Panc1 (cell line): ENCODE results near the gene CDR2L. TPM values are rescaled to one million over a fixed set of nuclear protein-coding genes. Genes with fewer than 3 reads are reported as not detected.

Source experiments
- ATAC-seq: fragments of 200-7000 bp; cut with Tn5 transposase; 2 replicates; pipeline ENCODE4 v1.9.1; 2020; ENCODE audit warnings: mild to moderate bottlenecking, moderate library complexity
- BruUV-seq: library from RNA; stranded (reverse); fragments of 400-500 nt; replicated peaks from 2 replicates; lab custom pipeline; 2021; lab: Mats Ljungman, UMichigan
- CTCF ChIA-PET: fragments of 300-600 bp; sonication (Branson Sonifier 250); formaldehyde crosslinking; loops from one replicate; lab custom pipeline; 2022; ENCODE audit warnings: antibody characterized with exemption; lab: Charles Lee
- POLR2A ChIA-PET: fragments of 300-600 bp; sonication (Branson Sonifier 250); formaldehyde crosslinking; loops from one replicate; lab custom pipeline; 2022; ENCODE audit warnings: antibody characterized with exemption; lab: Charles Lee
- DNase-seq: peaks from one replicate; pipeline ENCODE4 v3.0.0-alpha.2; 2010; ENCODE audit warnings: low read depth, low spot score
- H3K27ac ChIP-seq: 2 replicates; pipeline ENCODE4 v1.5.1; 2011; ENCODE audit warnings: mild to moderate bottlenecking, low read length, inconsistent platforms
- H3K27me3 ChIP-seq: fragments of 200-500 bp; sonication (Bioruptor generic); 2 replicates; pipeline ENCODE4 v1.6.0; 2014; ENCODE audit warnings: low read length, inconsistent platforms; ENCODE audit not compliant: control insufficient read depth, insufficient read depth
- H3K36me3 ChIP-seq: fragments of 200-500 bp; sonication (Bioruptor generic); 2 replicates; pipeline ENCODE4 v1.5.1; 2014; ENCODE audit warnings: inconsistent platforms, mild to moderate bottlenecking, low read length, moderate library complexity; ENCODE audit not compliant: control insufficient read depth, insufficient read depth
- H3K4me1 ChIP-seq: 2 replicates; pipeline ENCODE4 v1.5.1; 2011; ENCODE audit warnings: inconsistent platforms, mild to moderate bottlenecking, low read length, moderate library complexity; ENCODE audit not compliant: control insufficient read depth, insufficient read depth
- H3K4me3 ChIP-seq, 2 experiments: 2 replicates each; pipeline ENCODE4 v1.5.1; 2011 to 2012; ENCODE audit warnings: low read depth in 2 of 2, low read length in 2 of 2, mild to moderate bottlenecking in 2 of 2, inconsistent platforms in 1 of 2, moderate library complexity in 1 of 2
- H3K9me3 ChIP-seq: fragments of 200-500 bp; sonication (Bioruptor generic); 2 replicates; pipeline ENCODE4 v1.5.1; 2014; ENCODE audit warnings: low read depth, mild to moderate bottlenecking, inconsistent platforms, low read length, moderate library complexity; ENCODE audit not compliant: control insufficient read depth, insufficient read depth
- POLR2AphosphoS5 ChIP-seq: IDR thresholded peaks from 2 replicates; pipeline ENCODE4 v1.6.1; 2012; ENCODE audit warnings: mild to moderate bottlenecking, low read depth, low read length, moderate library complexity
- SIN3A ChIP-seq: IDR thresholded peaks from 2 replicates; pipeline ENCODE4 v1.6.1; 2012; ENCODE audit warnings: low read depth, mild to moderate bottlenecking, low read length, moderate library complexity, borderline replicate concordance; ENCODE audit not compliant: insufficient read depth
- TCF7L2 ChIP-seq: IDR thresholded peaks from 2 replicates; pipeline ENCODE4 v1.6.1; 2011; ENCODE audit warnings: mild to moderate bottlenecking, low read depth, low read length, inconsistent platforms
- in situ Hi-C: cut with HindIII; loops from 2 replicates; pipeline ENCODE4 v1.10.0; 2016; ENCODE audit warnings: low sequenced_read_pairs, low pct_unique_long_range_greater_than_20kb
- intact Hi-C: fragments of 100-400 bp; cut with micrococcal nuclease; formaldehyde crosslinking; loops from one replicate; pipeline ENCODE4 v1.10.0; 2022; ENCODE audit not compliant: unreplicated experiment
- total RNA-seq: library from RNA; stranded (reverse); gene quantifications from one replicate; pipeline ENCODE4 v1.2.1, GENCODE V29; 2021; ENCODE audit not compliant: unreplicated experiment
- TF ChIP-seq, protein P1 (sequence below), 2 experiments: IDR thresholded peaks; 2 replicates each; pipeline ENCODE4 v1.6.1; 2011 to 2012; ENCODE audit warnings: low read depth in 2 of 2, control low read depth in 1 of 2, low read length in 1 of 2, mild to moderate bottlenecking in 1 of 2, moderate library complexity in 1 of 2; ENCODE audit not compliant: insufficient read depth in 1 of 2
- TF ChIP-seq, protein P2 (sequence below): fragments of 450-650 bp; IDR thresholded peaks from 2 replicates; pipeline ENCODE4 v1.5.1; 2017; ENCODE audit warnings: mild to moderate bottlenecking

Gene CDR2L
- total RNA-seq, 1 experiment from 2014 or later: 32.0 TPM

GRCh38 chr17:75051941-75052340, 64.5 kb downstream of the CDR2L start:
- in situ Hi-C loops: no loop called here
- Histone ChIP-seq H3K4me3 (no peak overlapping the region), H3K9me3 (no peaks in the 10 kb centered on the region), H3K27ac (no peak overlapping the region), H3K4me1 (peaks cover 15% of the 10 kb centered on the region), H3K36me3 (peaks cover 16% of the 10 kb centered on the region; the same call in 1 of the 2 replicates), H3K27me3 (no peaks in the 10 kb centered on the region)
- CTCF ChIA-PET: no interaction called here
- no TSS peak for BruUV-seq
- intact Hi-C loops: no loop called here
- POLR2A ChIA-PET: no interaction called here
- no peak for ATAC-seq
- DNase-seq: no peak
- TF ChIP-seq SIN3A: no peak
- TF ChIP-seq TCF7L2: no peak
- TF ChIP-seq POLR2AphosphoS5: no peak
- TF ChIP-seq, protein P1, sequence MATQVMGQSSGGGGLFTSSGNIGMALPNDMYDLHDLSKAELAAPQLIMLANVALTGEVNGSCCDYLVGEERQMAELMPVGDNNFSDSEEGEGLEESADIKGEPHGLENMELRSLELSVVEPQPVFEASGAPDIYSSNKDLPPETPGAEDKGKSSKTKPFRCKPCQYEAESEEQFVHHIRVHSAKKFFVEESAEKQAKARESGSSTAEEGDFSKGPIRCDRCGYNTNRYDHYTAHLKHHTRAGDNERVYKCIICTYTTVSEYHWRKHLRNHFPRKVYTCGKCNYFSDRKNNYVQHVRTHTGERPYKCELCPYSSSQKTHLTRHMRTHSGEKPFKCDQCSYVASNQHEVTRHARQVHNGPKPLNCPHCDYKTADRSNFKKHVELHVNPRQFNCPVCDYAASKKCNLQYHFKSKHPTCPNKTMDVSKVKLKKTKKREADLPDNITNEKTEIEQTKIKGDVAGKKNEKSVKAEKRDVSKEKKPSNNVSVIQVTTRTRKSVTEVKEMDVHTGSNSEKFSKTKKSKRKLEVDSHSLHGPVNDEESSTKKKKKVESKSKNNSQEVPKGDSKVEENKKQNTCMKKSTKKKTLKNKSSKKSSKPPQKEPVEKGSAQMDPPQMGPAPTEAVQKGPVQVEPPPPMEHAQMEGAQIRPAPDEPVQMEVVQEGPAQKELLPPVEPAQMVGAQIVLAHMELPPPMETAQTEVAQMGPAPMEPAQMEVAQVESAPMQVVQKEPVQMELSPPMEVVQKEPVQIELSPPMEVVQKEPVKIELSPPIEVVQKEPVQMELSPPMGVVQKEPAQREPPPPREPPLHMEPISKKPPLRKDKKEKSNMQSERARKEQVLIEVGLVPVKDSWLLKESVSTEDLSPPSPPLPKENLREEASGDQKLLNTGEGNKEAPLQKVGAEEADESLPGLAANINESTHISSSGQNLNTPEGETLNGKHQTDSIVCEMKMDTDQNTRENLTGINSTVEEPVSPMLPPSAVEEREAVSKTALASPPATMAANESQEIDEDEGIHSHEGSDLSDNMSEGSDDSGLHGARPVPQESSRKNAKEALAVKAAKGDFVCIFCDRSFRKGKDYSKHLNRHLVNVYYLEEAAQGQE (IDR thresholded peaks at IDR 0.05; ENCODE audit: insufficient read depth in 1 of 2, low read depth in 2 of 2, low read length in 1 of 2): no peak
- TF ChIP-seq, protein P2, sequence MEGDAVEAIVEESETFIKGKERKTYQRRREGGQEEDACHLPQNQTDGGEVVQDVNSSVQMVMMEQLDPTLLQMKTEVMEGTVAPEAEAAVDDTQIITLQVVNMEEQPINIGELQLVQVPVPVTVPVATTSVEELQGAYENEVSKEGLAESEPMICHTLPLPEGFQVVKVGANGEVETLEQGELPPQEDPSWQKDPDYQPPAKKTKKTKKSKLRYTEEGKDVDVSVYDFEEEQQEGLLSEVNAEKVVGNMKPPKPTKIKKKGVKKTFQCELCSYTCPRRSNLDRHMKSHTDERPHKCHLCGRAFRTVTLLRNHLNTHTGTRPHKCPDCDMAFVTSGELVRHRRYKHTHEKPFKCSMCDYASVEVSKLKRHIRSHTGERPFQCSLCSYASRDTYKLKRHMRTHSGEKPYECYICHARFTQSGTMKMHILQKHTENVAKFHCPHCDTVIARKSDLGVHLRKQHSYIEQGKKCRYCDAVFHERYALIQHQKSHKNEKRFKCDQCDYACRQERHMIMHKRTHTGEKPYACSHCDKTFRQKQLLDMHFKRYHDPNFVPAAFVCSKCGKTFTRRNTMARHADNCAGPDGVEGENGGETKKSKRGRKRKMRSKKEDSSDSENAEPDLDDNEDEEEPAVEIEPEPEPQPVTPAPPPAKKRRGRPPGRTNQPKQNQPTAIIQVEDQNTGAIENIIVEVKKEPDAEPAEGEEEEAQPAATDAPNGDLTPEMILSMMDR: no peak

Other genes starting within 250 kb of the CDR2L start
- 90.8 TPM for gene NHERF1, start 239.0 kb upstream of the CDR2L start, total RNA-seq
- 90.1 TPM for gene NAT9, start 211.3 kb upstream of the CDR2L start, total RNA-seq
- 0.10 TPM for gene GRIN2C, start 127.7 kb upstream of the CDR2L start, total RNA-seq
- gene FDXR, start 114.6 kb upstream of the CDR2L start, total RNA-seq: 21.8 TPM
- gene FADS6, start 94.0 kb upstream of the CDR2L start, total RNA-seq: not detected
- not detected for gene USH1G, start 64.4 kb upstream of the CDR2L start, total RNA-seq
- not detected for gene OTOP2, start 63.4 kb upstream of the CDR2L start, total RNA-seq
- not detected for gene OTOP3, start 51.7 kb upstream of the CDR2L start, total RNA-seq
- 10.9 TPM for gene HID1, start 14.9 kb upstream of the CDR2L start, total RNA-seq
- 55.2 TPM for gene MRPL58, start 25.0 kb downstream of the CDR2L start, total RNA-seq
- gene ATP5PD, start 59.3 kb downstream of the CDR2L start, total RNA-seq: 413 TPM
- 34.9 TPM for gene KCTD2, start 59.6 kb downstream of the CDR2L start, total RNA-seq
- 46.6 TPM for gene SLC16A5, start 100.3 kb downstream of the CDR2L start, total RNA-seq
- gene ARMC7, start 122.3 kb downstream of the CDR2L start, total RNA-seq: 48.7 TPM
- gene NT5C, start 144.1 kb downstream of the CDR2L start, total RNA-seq: 63.4 TPM
- 448 TPM for gene JPT1, start 166.9 kb downstream of the CDR2L start, total RNA-seq
- gene SUMO2, start 195.3 kb downstream of the CDR2L start, total RNA-seq: 616 TPM
- gene NUP85, start 218.0 kb downstream of the CDR2L start, total RNA-seq: 141 TPM